Mucosa of stomach (tissue), 1 donor: ENCODE measurements around the gene KRTAP5-8.

Source experiments
- H3K27me3 ChIP-seq: one replicate; pipeline ENCODE4 v1.7.0; 2013; ENCODE audit warnings: mild to moderate bottlenecking, low read length; ENCODE audit not compliant: control insufficient read depth, insufficient read depth
- H3K36me3 ChIP-seq: one replicate; pipeline ENCODE4 v1.7.0; 2013; ENCODE audit warnings: low read length; ENCODE audit not compliant: control insufficient read depth, insufficient read depth
- H3K4me1 ChIP-seq: one replicate; pipeline ENCODE4 v1.7.0; 2013; ENCODE audit warnings: mild to moderate bottlenecking, low read length; ENCODE audit not compliant: control insufficient read depth, insufficient read depth
- H3K4me3 ChIP-seq: one replicate; pipeline ENCODE4 v1.7.0; 2013; ENCODE audit warnings: low read length
- H3K9ac ChIP-seq: one replicate; pipeline ENCODE4 v1.7.0; 2013; ENCODE audit warnings: mild to moderate bottlenecking, low read length, moderate library complexity
- H3K9me3 ChIP-seq: one replicate; pipeline ENCODE4 v1.7.0; 2013; ENCODE audit warnings: mild to moderate bottlenecking, low read length, moderate library complexity; ENCODE audit not compliant: control insufficient read depth
- donor health status: Pancreatic carcinoma.

KRTAP5-8 gene

DNA sequence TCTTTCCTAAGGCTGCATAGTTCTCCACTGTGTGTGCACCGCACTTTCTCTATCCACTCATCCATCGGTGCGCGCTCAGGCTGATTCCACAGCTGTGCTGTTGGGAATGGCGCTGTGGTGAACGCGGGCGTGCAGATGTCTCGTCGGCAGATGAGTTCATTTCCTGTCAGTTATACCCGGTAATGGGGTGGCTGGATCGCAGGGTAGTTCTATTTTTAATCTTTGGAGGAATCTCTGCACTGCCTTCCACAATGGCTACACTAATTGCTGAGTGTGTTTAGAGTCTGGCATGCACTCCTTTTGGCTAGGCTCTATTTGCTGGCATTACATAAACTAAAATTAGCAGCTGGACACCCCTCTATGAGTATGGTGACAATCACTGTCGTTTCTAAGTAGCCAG lies 38.7 kb upstream of the KRTAP5-8 start:
- Histone ChIP-seq H3K9me3 (no peaks in the 10 kb centered on the region), H3K36me3 (peaks cover 13% of the 10 kb centered on the region), H3K9ac (no peak overlapping the region), H3K4me1 (peaks cover 5% of the 10 kb centered on the region), H3K27me3 (no peaks in the 10 kb centered on the region), H3K4me3 (no peak overlapping the region)

DNA sequence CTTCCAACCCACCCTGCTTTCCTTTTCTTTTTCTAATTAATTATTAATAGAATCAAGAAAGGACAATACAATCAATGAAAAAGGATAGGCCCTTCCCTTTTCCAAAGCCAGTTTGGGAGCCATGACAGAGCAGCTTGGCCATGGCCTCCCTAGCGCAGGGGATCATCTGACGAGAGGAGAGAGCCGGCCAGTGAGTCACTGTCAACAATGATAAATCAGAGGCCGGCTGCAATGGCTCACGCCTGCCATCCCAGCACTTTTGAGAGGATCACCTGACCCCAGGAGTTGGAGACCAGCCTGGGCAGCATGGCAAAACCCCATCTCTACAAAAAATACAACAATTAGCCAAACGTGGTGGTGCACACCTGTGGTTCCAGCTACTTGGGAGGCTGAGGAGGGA lies 38.3 kb upstream of the KRTAP5-8 start:
- Histone ChIP-seq H3K27me3 (no peaks in the 10 kb centered on the region), H3K9ac (no peak overlapping the region), H3K36me3 (peaks cover 13% of the 10 kb centered on the region), H3K4me1 (peaks cover 5% of the 10 kb centered on the region), H3K9me3 (no peaks in the 10 kb centered on the region), H3K4me3 (no peak overlapping the region)

DNA sequence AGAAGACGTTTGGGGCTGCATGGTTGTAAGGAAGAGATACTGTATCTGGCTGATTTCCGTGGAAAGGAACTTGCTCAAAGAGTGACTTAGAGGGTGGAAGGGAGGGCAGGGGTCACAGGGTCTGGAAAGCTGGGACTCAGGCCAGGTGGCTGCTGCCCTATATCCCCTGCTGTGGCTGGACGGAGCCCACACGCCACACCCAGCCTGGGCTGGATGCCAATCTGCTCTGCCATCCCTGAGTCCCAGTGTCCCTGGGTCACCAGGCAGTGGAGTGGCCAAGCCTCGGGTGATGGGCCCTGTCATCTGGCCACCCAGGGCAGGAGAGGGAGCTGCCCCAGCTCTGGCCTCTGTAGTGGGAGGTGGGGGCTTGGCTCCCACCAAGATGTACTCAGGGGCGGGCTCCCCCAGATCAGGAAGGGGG lies 37.2 kb upstream of the KRTAP5-8 start:
- Histone ChIP-seq H3K9me3 (no peaks in the 10 kb centered on the region), H3K9ac (no peak overlapping the region), H3K4me3 (no peak overlapping the region), H3K27me3 (no peaks in the 10 kb centered on the region), H3K4me1 (peaks cover 5% of the 10 kb centered on the region), H3K36me3 (peaks cover 13% of the 10 kb centered on the region)

DNA sequence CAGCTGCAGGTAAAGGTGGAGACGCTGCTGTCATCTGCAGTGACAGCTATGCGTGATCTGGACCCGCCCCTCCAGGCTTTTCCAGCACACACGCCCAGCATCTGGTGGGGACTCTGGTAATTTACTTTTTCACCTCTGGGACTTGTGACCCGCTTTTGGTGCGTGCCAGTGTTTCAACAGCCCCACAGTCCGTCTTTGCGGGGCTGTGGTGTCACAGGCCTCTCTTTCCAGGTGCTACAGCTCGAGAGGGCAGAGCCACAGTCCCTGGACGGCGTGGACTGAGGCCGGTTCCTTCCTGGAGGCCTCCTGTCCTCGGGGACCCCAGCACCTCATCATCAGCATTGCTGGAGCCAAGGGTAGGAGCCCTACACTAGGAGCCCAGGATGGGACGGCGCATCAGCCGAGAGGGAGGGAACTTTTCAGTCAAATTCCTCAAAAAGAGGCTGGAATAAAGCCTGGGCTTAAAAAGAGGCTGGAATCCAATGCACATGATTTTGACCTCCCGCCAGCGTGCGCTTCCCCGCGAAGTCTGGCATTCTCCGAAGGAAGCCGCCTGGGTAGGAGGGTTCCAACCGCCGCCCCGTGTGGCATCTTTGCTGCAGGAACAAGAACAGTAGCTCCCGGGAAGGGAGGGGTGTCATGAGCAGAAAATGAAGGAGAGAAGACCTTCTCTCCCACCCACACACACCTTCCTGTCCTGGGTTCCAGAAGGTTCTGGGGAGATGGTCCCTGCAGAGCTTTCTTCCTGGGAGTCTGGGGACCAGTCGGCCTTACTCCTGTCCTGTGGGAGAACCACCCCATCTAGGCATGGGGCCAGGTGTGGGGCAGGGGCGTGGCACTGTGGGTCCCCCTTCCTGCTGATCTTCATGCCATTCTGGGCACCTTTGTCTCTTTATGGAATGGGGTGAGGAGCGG lies 36.5 kb upstream of the KRTAP5-8 start:
- H3K4me3 ChIP-seq: no peak overlapping the region
- no peaks in the 10 kb centered on the region for H3K27me3 ChIP-seq
- no peak overlapping the region for H3K9ac ChIP-seq
- peaks cover 13% of the 10 kb centered on the region for H3K36me3 ChIP-seq
- H3K4me1 ChIP-seq: peaks cover 5% of the 10 kb centered on the region
- H3K9me3 ChIP-seq: no peaks in the 10 kb centered on the region

DNA sequence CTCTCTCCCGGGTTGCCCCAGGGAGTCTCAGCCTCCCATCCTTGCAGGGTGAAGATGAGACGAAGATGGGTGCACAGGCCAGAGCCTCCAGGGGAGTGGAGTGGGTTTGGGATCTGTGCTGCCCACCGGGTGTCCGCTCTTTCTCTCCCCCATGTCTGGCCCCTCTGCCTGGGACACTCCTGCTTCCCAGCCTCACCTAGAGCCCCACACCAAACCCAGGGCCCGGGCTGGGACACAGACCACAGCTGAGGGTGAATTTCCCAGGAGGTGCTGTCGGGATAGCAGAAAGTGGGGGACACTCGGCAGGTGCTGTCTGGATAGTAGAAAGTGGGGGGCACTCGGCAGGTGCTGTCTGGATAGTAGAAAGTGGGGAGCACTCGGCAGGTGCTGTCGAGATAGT lies 35.8 kb upstream of the KRTAP5-8 start:
- no peaks in the 10 kb centered on the region for H3K27me3 ChIP-seq
- peaks cover 13% of the 10 kb centered on the region for H3K36me3 ChIP-seq
- H3K4me3 ChIP-seq: no peak overlapping the region
- peaks cover 5% of the 10 kb centered on the region for H3K4me1 ChIP-seq
- no peak overlapping the region for H3K9ac ChIP-seq
- H3K9me3 ChIP-seq: no peaks in the 10 kb centered on the region

DNA sequence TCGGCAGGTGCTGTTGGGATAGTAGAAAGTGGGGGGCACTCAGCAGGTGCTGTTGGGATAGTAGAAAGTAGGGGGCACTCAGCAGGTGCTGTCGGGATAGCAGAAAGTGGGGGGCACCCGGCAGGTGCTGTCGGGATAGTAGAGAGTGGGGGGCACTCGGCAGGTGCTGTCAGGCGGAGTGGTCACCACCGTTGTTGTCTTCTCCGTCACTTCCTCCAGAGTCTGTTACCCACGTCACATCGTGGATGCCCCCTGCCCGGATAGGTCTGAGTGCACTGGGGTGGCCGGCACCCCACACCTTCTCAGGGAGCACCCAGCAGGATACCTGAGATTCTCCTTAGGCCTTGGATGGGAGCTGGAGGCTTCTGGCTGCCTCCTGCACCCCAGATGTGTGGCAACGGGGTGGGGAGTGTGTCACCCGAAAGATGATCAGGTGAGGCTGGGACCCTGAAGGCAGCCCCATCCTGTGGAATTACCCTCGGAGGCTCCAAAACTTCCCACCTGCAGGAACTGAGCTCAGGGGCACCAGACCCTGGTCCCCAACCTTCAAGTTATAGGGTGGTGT lies 34.9 kb upstream of the KRTAP5-8 start:
- Histone ChIP-seq H3K9ac (no peak overlapping the region), H3K27me3 (no peaks in the 10 kb centered on the region), H3K36me3 (peaks cover 13% of the 10 kb centered on the region), H3K4me1 (peaks cover 5% of the 10 kb centered on the region), H3K4me3 (no peak overlapping the region), H3K9me3 (no peaks in the 10 kb centered on the region)

DNA sequence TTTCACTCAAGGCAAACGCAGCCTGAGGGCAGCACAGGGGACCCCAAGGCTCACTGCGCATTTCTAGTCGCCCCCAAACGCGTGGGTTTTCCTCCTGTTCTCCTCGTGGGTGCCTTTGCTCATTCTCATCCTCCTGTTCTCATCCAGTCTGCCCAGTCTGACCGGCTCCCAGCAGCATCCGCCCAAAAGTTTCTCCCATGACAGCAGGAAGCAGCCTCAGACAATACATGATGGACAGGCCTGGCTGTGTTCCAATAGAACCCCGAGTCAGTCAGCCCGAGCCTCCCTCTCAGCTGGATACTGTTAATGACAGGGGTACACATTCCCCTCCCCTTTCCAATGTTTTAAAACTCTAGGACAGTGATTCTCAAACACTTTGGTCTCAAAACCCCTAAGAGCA lies 33.3 kb upstream of the KRTAP5-8 start:
- no peaks in the 10 kb centered on the region for H3K27me3 ChIP-seq
- no peak overlapping the region for H3K9ac ChIP-seq
- H3K4me3 ChIP-seq: no peak overlapping the region
- no peaks in the 10 kb centered on the region for H3K9me3 ChIP-seq
- H3K36me3 ChIP-seq: peaks cover 9% of the 10 kb centered on the region
- H3K4me1 ChIP-seq: peaks cover 5% of the 10 kb centered on the region

DNA sequence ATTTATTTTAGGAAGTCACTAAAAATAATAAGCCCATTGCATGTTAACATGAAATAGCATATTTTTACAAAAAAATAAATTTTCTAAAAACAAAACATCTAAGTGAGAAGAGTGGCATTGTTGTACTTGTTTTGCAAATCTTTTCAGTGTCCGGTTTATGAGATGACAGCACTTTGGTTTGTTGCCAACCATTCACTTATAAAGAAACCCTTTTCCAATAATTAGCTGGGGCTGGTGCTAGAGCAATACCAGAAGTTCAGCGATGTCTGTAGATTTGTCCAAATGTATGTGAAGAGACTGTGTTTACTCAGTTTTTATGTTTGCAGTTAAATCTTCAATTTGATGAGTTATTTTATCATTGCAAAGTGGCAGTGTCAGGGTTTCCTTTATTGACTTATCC lies 32.8 kb upstream of the KRTAP5-8 start:
- Histone ChIP-seq H3K4me3 (no peak overlapping the region), H3K9ac (no peak overlapping the region), H3K27me3 (no peaks in the 10 kb centered on the region), H3K4me1 (peaks cover 5% of the 10 kb centered on the region), H3K9me3 (no peaks in the 10 kb centered on the region), H3K36me3 (peaks cover 9% of the 10 kb centered on the region)

DNA sequence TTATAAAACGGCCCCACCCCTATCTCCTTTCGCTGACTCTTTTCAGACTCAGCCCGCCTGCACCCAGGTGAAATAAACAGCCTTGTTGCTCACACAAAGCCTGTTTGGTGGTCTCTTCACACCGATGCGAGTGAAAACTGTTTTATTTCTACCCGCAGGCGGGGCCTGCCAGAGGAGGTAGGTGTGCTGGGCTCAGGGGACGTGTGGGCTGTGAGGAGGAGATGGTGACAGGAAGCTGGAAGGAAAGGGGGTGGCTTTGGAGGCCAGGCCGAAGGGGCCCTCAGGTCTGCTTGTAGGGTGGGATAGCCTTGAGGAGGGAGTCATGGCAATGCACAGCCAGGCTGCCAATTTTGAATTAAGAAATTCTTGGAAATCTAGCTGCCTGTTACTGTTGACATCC lies 32.0 kb upstream of the KRTAP5-8 start:
- H3K9me3 ChIP-seq: no peaks in the 10 kb centered on the region

DNA sequence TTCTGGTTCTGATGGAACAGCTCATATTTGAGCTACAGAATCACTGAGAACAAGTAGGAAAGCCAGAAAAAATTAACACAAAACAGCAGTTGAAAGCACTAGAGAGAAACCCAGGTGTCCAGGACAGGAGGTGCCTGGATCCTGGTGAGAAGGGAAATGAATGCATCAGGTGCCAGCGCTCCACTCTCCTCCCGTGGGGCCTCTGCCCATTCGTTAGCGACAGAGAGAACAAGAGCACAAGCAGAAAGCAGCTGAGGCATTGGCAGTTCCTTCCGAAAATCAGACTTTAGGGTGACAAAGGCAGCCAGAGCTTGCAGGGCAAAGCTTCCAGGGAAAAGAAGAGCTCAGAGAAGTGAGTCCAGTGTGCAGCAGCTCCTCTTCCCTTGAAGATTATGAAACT lies 30.7 kb upstream of the KRTAP5-8 start:
- Histone ChIP-seq H3K4me1 (no peaks in the 10 kb centered on the region), H3K27me3 (no peaks in the 10 kb centered on the region), H3K9ac (no peak overlapping the region), H3K36me3 (no peaks in the 10 kb centered on the region), H3K9me3 (no peaks in the 10 kb centered on the region), H3K4me3 (no peak overlapping the region)

More for the DNA sequence above, 32.0 kb upstream of the KRTAP5-8 start:
- peaks cover 1% of the 10 kb centered on the region for H3K36me3 ChIP-seq
- H3K27me3 ChIP-seq: no peaks in the 10 kb centered on the region
- no peak overlapping the region for H3K9ac ChIP-seq
- H3K4me1 ChIP-seq: no peaks in the 10 kb centered on the region
- no peak overlapping the region for H3K4me3 ChIP-seq

DNA sequence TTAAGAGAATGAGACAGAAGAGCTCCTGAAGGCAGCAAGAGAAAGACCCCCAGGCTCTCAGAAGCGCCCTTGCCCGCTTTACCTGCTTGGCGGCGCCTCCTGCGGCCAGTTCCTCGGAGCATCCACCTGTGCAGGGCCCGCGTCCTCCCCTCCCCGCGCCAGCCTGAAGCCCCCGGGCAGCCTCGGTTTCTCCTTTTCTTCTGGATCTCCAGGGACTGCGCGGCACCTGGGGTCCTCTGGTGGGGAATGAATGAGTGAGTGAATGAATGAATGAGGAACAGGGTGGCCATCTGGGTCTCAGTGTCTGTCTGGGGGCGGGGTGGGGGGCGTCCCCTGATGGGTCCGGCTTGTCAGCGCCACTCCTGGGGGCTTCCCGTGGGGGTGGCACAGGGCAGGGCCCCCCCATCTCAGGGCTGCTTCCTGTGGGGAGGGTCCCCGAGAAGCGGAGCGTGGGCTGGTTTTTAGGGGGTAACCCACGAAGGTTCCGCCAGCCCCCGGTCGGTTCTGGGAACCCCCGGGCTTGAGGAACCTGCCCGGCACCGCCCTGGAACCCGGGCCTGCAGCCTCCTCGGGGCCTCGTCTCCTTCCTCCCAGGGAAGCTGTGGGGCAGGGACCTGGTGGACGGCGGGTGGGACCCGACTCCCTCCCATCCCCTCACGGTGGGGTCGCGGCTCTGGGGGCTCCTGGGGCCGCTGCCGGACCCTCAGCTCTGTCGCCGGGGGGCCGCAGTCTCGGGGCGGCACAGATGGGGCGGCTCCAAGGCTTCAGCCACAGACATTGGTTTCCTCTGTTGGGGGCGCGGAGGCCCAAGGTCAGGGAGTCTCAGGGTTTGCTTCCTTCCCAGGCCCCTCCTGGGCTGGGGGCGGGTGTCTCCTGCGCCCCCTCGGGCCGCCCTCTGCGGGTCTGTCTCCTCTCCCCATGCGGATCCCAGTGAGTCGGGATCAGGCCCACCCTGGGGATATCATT lies 19.0 kb upstream of the KRTAP5-8 start:
- Histone ChIP-seq H3K9me3 (no peaks in the 10 kb centered on the region), H3K36me3 (no peaks in the 10 kb centered on the region), H3K4me1 (no peaks in the 10 kb centered on the region), H3K4me3 (no peak overlapping the region), H3K27me3 (no peaks in the 10 kb centered on the region), H3K9ac (no peak overlapping the region)

DNA sequence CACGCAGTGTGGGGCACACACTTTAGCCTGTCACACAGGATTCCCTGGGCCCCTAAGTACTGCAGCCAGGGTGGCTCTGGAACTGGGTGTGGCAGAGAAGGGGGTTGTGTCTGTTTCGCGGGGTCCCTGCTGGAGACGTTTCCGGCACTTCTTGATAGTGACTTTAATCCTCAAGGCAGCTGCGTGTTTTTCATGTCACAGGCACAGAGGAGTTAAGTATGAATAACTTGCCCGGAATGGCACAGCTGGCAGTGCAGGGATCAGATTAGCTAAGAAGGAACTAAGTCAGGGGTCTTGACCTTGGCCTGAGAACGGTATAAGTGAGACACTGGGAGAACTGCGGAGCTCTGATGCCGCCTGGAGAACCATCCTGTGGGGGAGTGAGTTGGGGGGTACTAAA lies 18.3 kb upstream of the KRTAP5-8 start:
- Histone ChIP-seq H3K36me3 (no peaks in the 10 kb centered on the region), H3K27me3 (no peaks in the 10 kb centered on the region), H3K9me3 (no peaks in the 10 kb centered on the region), H3K4me1 (no peaks in the 10 kb centered on the region), H3K9ac (no peak overlapping the region), H3K4me3 (no peak overlapping the region)
